GM12801 (cell line): ENCODE results near the gene NPTN.

Experiments
- CTCF ChIP-seq: IDR thresholded peaks from one replicate; pipeline ENCODE4 v1.5.1; 2011; ENCODE audit warnings: control low read depth; ENCODE audit not compliant: insufficient read length; ENCODE audit errors: extremely low read depth

NPTN gene

GRCh38 chr15:73633111-73633990 lies at the start of gene NPTN:
NPTN (minus strand) TSS chr15:73633389; CDS start chr15:73633215, 174 bp downstream.
- no peak for TF ChIP-seq CTCF

GRCh38 chr15:73682600-73683090 lies 49.5 kb upstream of the NPTN start:
- TF ChIP-seq CTCF: no peak

GRCh38 chr15:73681856-73682599 lies 48.8 kb upstream of the NPTN start:
- no peak for TF ChIP-seq CTCF

GRCh38 chr15:73681063-73681462 lies 47.9 kb upstream of the NPTN start:
- TF ChIP-seq CTCF: no peak

- no peak for TF ChIP-seq CTCF
Measured at GRCh38 chr15:73680549-73680948, 47.4 kb upstream of the NPTN start.

GRCh38 chr15:73679964-73680363 lies 46.8 kb upstream of the NPTN start:
- no peak for TF ChIP-seq CTCF

GRCh38 chr15:73679180-73679579 lies 46.0 kb upstream of the NPTN start:
- TF ChIP-seq CTCF: no peak
